HCT116 (cell line): ENCODE data around the gene DAZAP1. TPM values are rescaled to one million over a fixed set of nuclear protein-coding genes. Genes with fewer than 3 reads are reported as not detected.

Source experiments
- ATAC-seq: fragments of 200-7000 bp; cut with Tn5 transposase; 2 replicates; pipeline ENCODE4 v1.9.1; 2020; ENCODE audit warnings: mild to moderate bottlenecking, moderate library complexity
- BruUV-seq: library from RNA; stranded (reverse); fragments of 400-500 nt; replicated peaks from 2 replicates; lab custom pipeline; 2021; lab: Mats Ljungman, UMichigan
- CTCF ChIA-PET: fragments of 300-600 bp; sonication (Branson Sonifier 250); formaldehyde crosslinking; loops from one replicate; lab custom pipeline; 2021; ENCODE audit warnings: antibody characterized with exemption; lab: Charles Lee
- POLR2A ChIA-PET: fragments of 300-600, 350-600 bp; sonication (Branson Sonifier 250); formaldehyde crosslinking; loops from one replicate; lab custom pipeline; 2021; ENCODE audit warnings: antibody characterized with exemption; lab: Charles Lee
- RAD21 ChIA-PET, 2 experiments: fragments of 300-600 bp; sonication (Branson Sonifier 250); formaldehyde crosslinking; loops; one replicate each; lab custom pipeline; 2023; ENCODE audit warnings: low total read pairs in 2 of 2; ENCODE audit not compliant: uncharacterized antibody in 2 of 2, unreplicated experiment in 2 of 2, low non-redundant PET in 1 of 2; lab: Charles Lee
- DNase-seq: peaks from one replicate; pipeline ENCODE4 v3.0.0-alpha.2; 2010; ENCODE audit warnings: low read depth, low spot score
- H2AFZ ChIP-seq: fragments of 200-600 bp; shearing (Covaris generic), sonication (generic); 2 replicates; pipeline ENCODE4 v1.6.1; 2017; ENCODE audit warnings: low read depth, mixed run types, mixed read lengths, antibody characterized with exemption, low read length; ENCODE audit not compliant: poor library complexity, severe bottlenecking
- H3K27ac ChIP-seq: 2 replicates; pipeline ENCODE4 v1.5.1; 2012; ENCODE audit warnings: low read depth, low read length
- H3K27me3 ChIP-seq: fragments of 200-600 bp; sonication (generic); 2 replicates; pipeline ENCODE4 v1.6.1; 2016; ENCODE audit warnings: mixed run types, low read length, mixed read lengths; ENCODE audit not compliant: insufficient read depth
- H3K36me3 ChIP-seq, 2 experiments: fragments of 200-500 bp in 1 of 2; fragments of 200-600 bp in 1 of 2; sonication (Bioruptor generic) in 1 of 2; sonication (generic) in 1 of 2; 2 replicates each; pipeline versions ENCODE4 v1.5.1 to v1.6.1; 2014 to 2016; ENCODE audit warnings: low read length in 2 of 2, inconsistent platforms in 1 of 2, mixed read lengths in 1 of 2, mixed run types in 1 of 2; ENCODE audit not compliant: insufficient read depth in 2 of 2, control insufficient read depth in 1 of 2
- H3K4me1 ChIP-seq, 2 experiments: fragments of 200-600 bp in 1 of 2; sonication (generic) in 1 of 2; 2 replicates each; pipeline versions ENCODE4 v1.5.1 to v1.6.1; 2012 to 2017; ENCODE audit warnings: low read length in 2 of 2, inconsistent platforms in 1 of 2, mild to moderate bottlenecking in 1 of 2, mixed read lengths in 1 of 2, mixed run types in 1 of 2, moderate library complexity in 1 of 2; ENCODE audit not compliant: insufficient read depth in 2 of 2, control insufficient read depth in 1 of 2
- H3K4me2 ChIP-seq: fragments of 200-600 bp; sonication (generic); 2 replicates; pipeline ENCODE4 v1.6.1; 2017; ENCODE audit warnings: mixed run types, low read length, mixed read lengths
- H3K4me3 ChIP-seq, 2 experiments: fragments of 200-600 bp in 1 of 2; sonication (generic) in 1 of 2; replicated peaks in 1 of 2; 2 replicates each; pipeline ENCODE4 v1.5.1; 2011 to 2016; ENCODE audit warnings: low read length in 2 of 2, control low read depth in 1 of 2, low read depth in 1 of 2, mild to moderate bottlenecking in 1 of 2, mixed read lengths in 1 of 2, mixed run types in 1 of 2
- H3K79me2 ChIP-seq: fragments of 200-600 bp; sonication (generic); 2 replicates; pipeline ENCODE4 v1.6.1; 2017; ENCODE audit warnings: mild to moderate bottlenecking, mixed run types, low read length, moderate library complexity, mixed read lengths; ENCODE audit not compliant: insufficient read depth
- H3K9ac ChIP-seq: fragments of 200-600 bp; sonication (generic); 2 replicates; pipeline ENCODE4 v1.6.1; 2016; ENCODE audit warnings: low read length, mixed read lengths
- H3K9me2 ChIP-seq: fragments of 200-600 bp; sonication (generic), shearing (Covaris generic); 2 replicates; pipeline ENCODE4 v1.6.1; 2017; ENCODE audit warnings: mixed run types, mild to moderate bottlenecking, moderate library complexity; ENCODE audit not compliant: insufficient read depth
- H3K9me3 ChIP-seq, 2 experiments: fragments of 200-500 bp in 1 of 2; fragments of 200-600 bp in 1 of 2; sonication (Bioruptor generic) in 1 of 2; sonication (generic) in 1 of 2; 2 replicates each; pipeline ENCODE4 v1.6.1; 2014 to 2017; ENCODE audit warnings: low read length in 2 of 2, mixed read lengths in 2 of 2, inconsistent platforms in 1 of 2, low read depth in 1 of 2, mild to moderate bottlenecking in 1 of 2, mixed run types in 1 of 2, moderate library complexity in 1 of 2; ENCODE audit not compliant: control insufficient read depth in 1 of 2, insufficient read depth in 1 of 2
- H4K20me1 ChIP-seq: fragments of 200-600 bp; sonication (generic), shearing (Covaris generic); 2 replicates; pipeline ENCODE4 v1.6.1; 2017; ENCODE audit warnings: mixed run types, mild to moderate bottlenecking, moderate library complexity; ENCODE audit not compliant: insufficient read depth
- CBX3 ChIP-seq: IDR thresholded peaks from 2 replicates; pipeline ENCODE4 v1.6.1; 2012; ENCODE audit warnings: low read depth
- CEBPB ChIP-seq: IDR thresholded peaks from 2 replicates; pipeline ENCODE4 v1.6.1; 2012; ENCODE audit warnings: low read depth
- EGR1 ChIP-seq: IDR thresholded peaks from 2 replicates; pipeline ENCODE4 v1.6.1; 2012; ENCODE audit warnings: low read depth
- ELF1 ChIP-seq: IDR thresholded peaks from 2 replicates; pipeline ENCODE4 v1.6.1; 2012; ENCODE audit warnings: low read depth, borderline replicate concordance
- EZH2 ChIP-seq: fragments of 200-600 bp; sonication (generic); IDR thresholded peaks from 2 replicates; pipeline ENCODE4 v1.6.1; 2017; ENCODE audit warnings: antibody characterized with exemption, mixed run types
- EZH2phosphoT487 ChIP-seq: fragments of 200-600 bp; IDR thresholded peaks from 2 replicates; pipeline ENCODE4 v1.6.1; 2018; ENCODE audit warnings: antibody characterized with exemption, borderline replicate concordance
- FOSL1 ChIP-seq: IDR thresholded peaks from 2 replicates; pipeline ENCODE4 v1.6.1; 2012; ENCODE audit warnings: low read depth
- JUND ChIP-seq: IDR thresholded peaks from 2 replicates; pipeline ENCODE4 v1.6.1; 2012
- POLR2AphosphoS5 ChIP-seq: IDR thresholded peaks from 2 replicates; pipeline ENCODE4 v1.6.1; 2011; ENCODE audit warnings: mild to moderate bottlenecking, low read depth, low read length, moderate library complexity
- RAD21 ChIP-seq: IDR thresholded peaks from 2 replicates; pipeline ENCODE4 v1.6.1; 2012; ENCODE audit warnings: low read depth, mild to moderate bottlenecking
- SIN3A ChIP-seq: IDR thresholded peaks from 2 replicates; pipeline ENCODE4 v1.6.1; 2012; ENCODE audit warnings: low read depth
- SP1 ChIP-seq: IDR thresholded peaks from 2 replicates; pipeline ENCODE4 v1.6.1; 2012; ENCODE audit warnings: low read depth
- SRF ChIP-seq: IDR thresholded peaks from 2 replicates; pipeline ENCODE4 v1.6.1; 2012; ENCODE audit warnings: low read depth
- TCF7L2 ChIP-seq: IDR thresholded peaks from 2 replicates; pipeline ENCODE4 v1.7.0; 2011; ENCODE audit warnings: borderline replicate concordance, inconsistent platforms; ENCODE audit not compliant: insufficient read depth, insufficient read length; ENCODE audit errors: extremely low read depth
- YY1 ChIP-seq: IDR thresholded peaks from 2 replicates; pipeline ENCODE4 v1.6.1; 2011; ENCODE audit warnings: low read length, low read depth, moderate library complexity, mild to moderate bottlenecking; ENCODE audit not compliant: insufficient replicate concordance; ENCODE audit errors: extremely low read depth
- ZNF274 ChIP-seq: fragments of 200-500 bp; sonication (Bioruptor generic); IDR thresholded peaks from 2 replicates; pipeline ENCODE4 v1.6.1; 2014; ENCODE audit warnings: mild to moderate bottlenecking, low read depth, low read length, inconsistent platforms
- intact Hi-C: fragments of 100-400 bp; cut with micrococcal nuclease; formaldehyde crosslinking; loops from 2 replicates; pipeline ENCODE4 v1.10.0; 2022
- total RNA-seq: library from RNA; stranded (reverse); gene quantifications from one replicate; pipeline ENCODE4 v1.2.1, GENCODE V29; 2021; ENCODE audit not compliant: unreplicated experiment
- TF ChIP-seq, protein P1 (sequence below), 3 experiments: fragments of 200-600 bp in 1 of 3; sonication (generic) in 1 of 3; IDR thresholded peaks in 2 of 3; conservative IDR thresholded peaks in 1 of 3; 2 replicates each; pipeline ENCODE4 v1.5.1; 2012 to 2017; ENCODE audit warnings: low read depth in 2 of 3, low read length in 2 of 3, antibody characterized with exemption in 1 of 3, borderline replicate concordance in 1 of 3, control low read depth in 1 of 3, mild to moderate bottlenecking in 1 of 3, mixed read lengths in 1 of 3, mixed run types in 1 of 3, moderate library complexity in 1 of 3; ENCODE audit not compliant: insufficient read depth in 1 of 3
- TF ChIP-seq, protein P2 (sequence below): IDR thresholded peaks from 2 replicates; pipeline ENCODE4 v1.6.1; 2012
- TF ChIP-seq, protein P3 (sequence below): IDR thresholded peaks from 2 replicates; pipeline ENCODE4 v1.6.1; 2011; ENCODE audit warnings: mild to moderate bottlenecking, low read length, moderate library complexity; ENCODE audit not compliant: insufficient replicate concordance; ENCODE audit errors: extremely low read depth

DAZAP1 gene
- total RNA-seq, 1 experiment from 2014 or later, result 191 TPM

DNA sequence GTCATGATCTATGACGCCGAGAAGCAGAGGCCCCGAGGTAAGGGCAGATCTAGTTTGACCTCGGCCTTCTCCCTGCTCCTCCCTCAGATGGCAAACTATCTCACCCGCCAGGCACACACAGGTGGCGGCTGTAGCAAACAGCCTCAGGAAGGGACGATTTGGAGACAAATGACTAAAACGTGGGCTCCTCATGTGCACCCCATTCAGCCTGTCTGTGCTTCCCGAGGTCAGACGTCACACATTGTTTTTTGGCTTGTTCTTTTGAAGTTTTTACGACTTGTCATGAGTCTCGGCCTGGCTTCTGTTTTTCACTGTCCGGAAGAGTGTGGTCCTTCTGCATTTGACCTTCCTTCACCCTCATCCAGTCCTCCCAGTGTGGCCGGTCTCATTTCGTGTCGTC is 15.0 kb downstream of the DAZAP1 start:
- H3K27ac ChIP-seq, result no peak overlapping the region; the same call in 1 of the 2 replicates
- H3K9ac ChIP-seq, result no peak overlapping the region
- peaks cover 95% of the 10 kb centered on the region for H3K79me2 ChIP-seq
- no peaks in the 10 kb centered on the region; the same call in 1 of the 2 replicates for H4K20me1 ChIP-seq
- H3K9me2 ChIP-seq, result no peaks in the 10 kb centered on the region
- ATAC-seq, result no peak
- H3K4me1 ChIP-seq, result no peaks in the 10 kb centered on the region
- CTCF ChIA-PET, result no interaction called here
- no peak overlapping the region for H3K4me2 ChIP-seq
- no peak for DNase-seq
- POLR2A ChIA-PET, result no interaction called here
- peaks cover 52 to 76% of the 10 kb centered on the region in 2 experiments for H3K36me3 ChIP-seq
- H3K27me3 ChIP-seq, result no peaks in the 10 kb centered on the region
- intact Hi-C loops, result no loop called here
- RAD21 ChIA-PET, result no interaction called here
- BruUV-seq, result no TSS peak
- no peaks in the 10 kb centered on the region for H3K9me3 ChIP-seq
- H3K4me3 ChIP-seq, result no peak overlapping the region
- TF ChIP-seq ELF1 (no peak), SP1 (no peak), EGR1 (no peak)
- no peak overlapping the region for H2AFZ ChIP-seq

DNA sequence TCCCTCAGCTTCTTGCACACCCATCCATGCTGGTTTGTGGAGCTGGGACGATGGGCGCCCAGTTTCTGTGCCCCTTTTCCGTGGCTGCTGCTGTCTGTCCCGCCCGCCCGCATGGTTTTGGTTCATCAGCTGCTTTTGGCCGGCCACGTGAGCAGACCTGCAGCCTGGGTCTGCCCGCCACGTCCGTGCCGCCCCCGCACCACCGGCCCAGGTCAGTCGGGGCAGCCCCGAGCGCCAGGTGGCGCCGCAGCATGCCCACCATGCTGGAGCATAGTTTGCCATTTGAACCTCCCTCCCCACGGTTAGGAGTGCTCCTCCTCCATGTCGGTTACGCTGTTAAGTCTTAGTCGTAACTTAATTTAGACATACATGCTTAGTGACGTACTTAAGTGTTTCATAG is 15.6 kb downstream of the DAZAP1 start:
- no peak overlapping the region for H3K4me3 ChIP-seq
- DNase-seq (no peak), ATAC-seq (no peak)
- H3K9ac ChIP-seq, result no peak overlapping the region
- ChIA-PET RAD21 (no interaction called here), POLR2A (no interaction called here), CTCF (no interaction called here)
- BruUV-seq, result no TSS peak
- H3K9me2 ChIP-seq, result no peaks in the 10 kb centered on the region
- H3K79me2 ChIP-seq, result peaks cover 95% of the 10 kb centered on the region
- no peaks in the 10 kb centered on the region for H4K20me1 ChIP-seq
- H3K36me3 ChIP-seq, result peaks cover 52 to 75% of the 10 kb centered on the region in 2 experiments
- no peaks in the 10 kb centered on the region for H3K27me3 ChIP-seq
- no peak overlapping the region for H3K4me2 ChIP-seq
- no peak overlapping the region for H3K27ac ChIP-seq
- H3K4me1 ChIP-seq, result no peaks in the 10 kb centered on the region
- no peaks in the 10 kb centered on the region for H3K9me3 ChIP-seq
- H2AFZ ChIP-seq, result no peak overlapping the region
- intact Hi-C loops, result no loop called here
- TF ChIP-seq YY1 (no peak), FOSL1 (no peak), EZH2phosphoT487 (no peak), RAD21 (no peak), ZNF274 (no peak), JUND (no peak), EGR1 (no peak), SRF (no peak), EZH2 (no peak), POLR2AphosphoS5 (no peak), TCF7L2 (no peak), CBX3 (no peak), SIN3A (no peak), ELF1 (no peak), CEBPB (no peak)
- TF ChIP-seq, protein P1, sequence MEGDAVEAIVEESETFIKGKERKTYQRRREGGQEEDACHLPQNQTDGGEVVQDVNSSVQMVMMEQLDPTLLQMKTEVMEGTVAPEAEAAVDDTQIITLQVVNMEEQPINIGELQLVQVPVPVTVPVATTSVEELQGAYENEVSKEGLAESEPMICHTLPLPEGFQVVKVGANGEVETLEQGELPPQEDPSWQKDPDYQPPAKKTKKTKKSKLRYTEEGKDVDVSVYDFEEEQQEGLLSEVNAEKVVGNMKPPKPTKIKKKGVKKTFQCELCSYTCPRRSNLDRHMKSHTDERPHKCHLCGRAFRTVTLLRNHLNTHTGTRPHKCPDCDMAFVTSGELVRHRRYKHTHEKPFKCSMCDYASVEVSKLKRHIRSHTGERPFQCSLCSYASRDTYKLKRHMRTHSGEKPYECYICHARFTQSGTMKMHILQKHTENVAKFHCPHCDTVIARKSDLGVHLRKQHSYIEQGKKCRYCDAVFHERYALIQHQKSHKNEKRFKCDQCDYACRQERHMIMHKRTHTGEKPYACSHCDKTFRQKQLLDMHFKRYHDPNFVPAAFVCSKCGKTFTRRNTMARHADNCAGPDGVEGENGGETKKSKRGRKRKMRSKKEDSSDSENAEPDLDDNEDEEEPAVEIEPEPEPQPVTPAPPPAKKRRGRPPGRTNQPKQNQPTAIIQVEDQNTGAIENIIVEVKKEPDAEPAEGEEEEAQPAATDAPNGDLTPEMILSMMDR (IDR thresholded peaks at IDR 0.05 in 2 of 3, conservative IDR thresholded peaks at IDR 0.05 in 1 of 3; ENCODE audit: borderline replicate concordance in 1 of 3, insufficient read depth in 1 of 3, low read depth in 2 of 3, low read length in 2 of 3), result no peak
- TF ChIP-seq, protein P2, sequence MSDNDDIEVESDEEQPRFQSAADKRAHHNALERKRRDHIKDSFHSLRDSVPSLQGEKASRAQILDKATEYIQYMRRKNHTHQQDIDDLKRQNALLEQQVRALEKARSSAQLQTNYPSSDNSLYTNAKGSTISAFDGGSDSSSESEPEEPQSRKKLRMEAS, result no peak
- TF ChIP-seq, protein P3, sequence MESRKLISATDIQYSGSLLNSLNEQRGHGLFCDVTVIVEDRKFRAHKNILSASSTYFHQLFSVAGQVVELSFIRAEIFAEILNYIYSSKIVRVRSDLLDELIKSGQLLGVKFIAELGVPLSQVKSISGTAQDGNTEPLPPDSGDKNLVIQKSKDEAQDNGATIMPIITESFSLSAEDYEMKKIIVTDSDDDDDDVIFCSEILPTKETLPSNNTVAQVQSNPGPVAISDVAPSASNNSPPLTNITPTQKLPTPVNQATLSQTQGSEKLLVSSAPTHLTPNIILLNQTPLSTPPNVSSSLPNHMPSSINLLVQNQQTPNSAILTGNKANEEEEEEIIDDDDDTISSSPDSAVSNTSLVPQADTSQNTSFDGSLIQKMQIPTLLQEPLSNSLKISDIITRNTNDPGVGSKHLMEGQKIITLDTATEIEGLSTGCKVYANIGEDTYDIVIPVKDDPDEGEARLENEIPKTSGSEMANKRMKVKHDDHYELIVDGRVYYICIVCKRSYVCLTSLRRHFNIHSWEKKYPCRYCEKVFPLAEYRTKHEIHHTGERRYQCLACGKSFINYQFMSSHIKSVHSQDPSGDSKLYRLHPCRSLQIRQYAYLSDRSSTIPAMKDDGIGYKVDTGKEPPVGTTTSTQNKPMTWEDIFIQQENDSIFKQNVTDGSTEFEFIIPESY, result no peak
